H1 (cell line): Measurements from ENCODE around the gene ENDOV. TPM values are rescaled to one million over a fixed set of nuclear protein-coding genes. Genes with fewer than 3 reads are reported as not detected.

ENCODE experiments used
- CTCF ChIA-PET: fragments of 300-600 bp; sonication (Branson Sonifier 250); formaldehyde crosslinking; loops from one replicate; lab custom pipeline; 2021; ENCODE audit not compliant: partially characterized antibody; lab: Charles Lee
- POLR2A ChIA-PET: fragments of 300-600 bp; sonication (Branson Sonifier 250); formaldehyde crosslinking; loops from one replicate; lab custom pipeline; 2021; ENCODE audit warnings: inconsistent platforms; ENCODE audit not compliant: partially characterized antibody; lab: Charles Lee
- DNase-seq, 2 experiments: peaks; one replicate each; pipeline versions ENCODE4 v3.0.0 to v3.0.0-alpha.2; 2010 to 2022; ENCODE audit warnings: low spot score in 2 of 2, low read depth in 1 of 2, mixed read lengths in 1 of 2
- FAIRE-seq: peaks from 2 replicates; lab custom pipeline; 2011; peaks lifted over from hg19 to GRCh38; lab: Jason Lieb, UNC
- H2AFZ ChIP-seq: 2 replicates; pipeline ENCODE4 v1.8.1; 2012; ENCODE audit warnings: low read length, inconsistent platforms
- H2AK5ac ChIP-seq: 2 replicates; pipeline ENCODE4 v1.6.1; 2013; ENCODE audit warnings: low read depth, low read length
- H2BK120ac ChIP-seq: replicated peaks from 2 replicates; pipeline ENCODE3; 2013; ENCODE audit warnings: low read depth, low read length, inconsistent platforms
- H2BK12ac ChIP-seq: 2 replicates; pipeline ENCODE4 v1.6.1; 2013; ENCODE audit warnings: low read depth, low read length
- H2BK15ac ChIP-seq: 2 replicates; pipeline ENCODE4 v1.6.1; 2013; ENCODE audit warnings: low read length
- H2BK20ac ChIP-seq: 2 replicates; pipeline ENCODE4 v1.6.1; 2013; ENCODE audit warnings: low read length
- H2BK5ac ChIP-seq: 2 replicates; pipeline ENCODE4 v1.6.1; 2013; ENCODE audit warnings: low read depth, low read length
- H3K14ac ChIP-seq: 2 replicates; pipeline ENCODE4 v1.6.1; 2013; ENCODE audit warnings: inconsistent platforms; ENCODE audit not compliant: insufficient read length
- H3K18ac ChIP-seq: 2 replicates; pipeline ENCODE4 v1.6.1; 2013; ENCODE audit warnings: low read length; ENCODE audit errors: extremely low read depth
- H3K23ac ChIP-seq: 2 replicates; pipeline ENCODE4 v1.6.1; 2013; ENCODE audit warnings: inconsistent platforms; ENCODE audit not compliant: insufficient read length
- H3K23me2 ChIP-seq: 2 replicates; pipeline ENCODE4 v1.6.1; 2013; ENCODE audit warnings: low read depth, low read length
- H3K27ac ChIP-seq: 2 replicates; pipeline ENCODE4 v1.6.1; 2011; ENCODE audit warnings: low read depth, low read length, inconsistent platforms
- H3K27me3 ChIP-seq, 4 experiments: replicated peaks in 1 of 4; 1 replicate in 1 of 4; 2 replicates in 3 of 4; pipeline versions ENCODE4 v1.6.1 to v1.8.1; 2011 to 2013; ENCODE audit warnings: low read length in 3 of 4, mild to moderate bottlenecking in 3 of 4, inconsistent platforms in 2 of 4, mixed read lengths in 2 of 4, moderate library complexity in 1 of 4; ENCODE audit not compliant: control insufficient read depth in 3 of 4, insufficient read depth in 3 of 4; ENCODE audit errors: extremely low read depth in 1 of 4
- H3K36me3 ChIP-seq, 4 experiments: 2 replicates each; pipeline versions ENCODE4 v1.6.1 to v1.8.1; 2011 to 2013; ENCODE audit warnings: mild to moderate bottlenecking in 4 of 4, low read length in 3 of 4, moderate library complexity in 2 of 4, control low read depth in 1 of 4, inconsistent platforms in 1 of 4; ENCODE audit not compliant: insufficient read depth in 4 of 4, control insufficient read depth in 2 of 4
- H3K4ac ChIP-seq: replicated peaks from 2 replicates; pipeline ENCODE3; 2013; ENCODE audit warnings: low read length, low read depth, mixed read lengths, inconsistent platforms; ENCODE audit not compliant: insufficient read length
- H3K4me1 ChIP-seq, 4 experiments: replicated peaks in 1 of 4; 1 replicate in 1 of 4; 2 replicates in 3 of 4; pipeline versions ENCODE4 v1.6.1 to v1.8.1; 2011 to 2013; ENCODE audit warnings: low read length in 3 of 4, inconsistent platforms in 2 of 4, mixed read lengths in 1 of 4; ENCODE audit not compliant: insufficient read depth in 4 of 4, control insufficient read depth in 3 of 4
- H3K4me2 ChIP-seq, 2 experiments: 2 replicates each; pipeline versions ENCODE4 v1.6.1 to v1.8.1; 2011 to 2013; ENCODE audit warnings: low read depth in 2 of 2, low read length in 2 of 2, control low read depth in 1 of 2, inconsistent platforms in 1 of 2, mild to moderate bottlenecking in 1 of 2; ENCODE audit not compliant: insufficient read depth in 1 of 2
- H3K4me3 ChIP-seq, 4 experiments: fragments of 200-600, 300-600 bp in 1 of 4; sonication (generic), shearing (Covaris generic), sonication (Bioruptor Twin) in 1 of 4; 2 replicates each; pipeline versions ENCODE4 v1.5.1 to v1.8.1; 2011 to 2016; ENCODE audit warnings: low read length in 4 of 4, low read depth in 3 of 4, control low read depth in 2 of 4, inconsistent platforms in 2 of 4, mild to moderate bottlenecking in 2 of 4, mixed read lengths in 1 of 4, moderate library complexity in 1 of 4; ENCODE audit not compliant: insufficient read depth in 2 of 4; ENCODE audit errors: extremely low read depth in 1 of 4
- H3K56ac ChIP-seq: replicated peaks from 2 replicates; pipeline ENCODE3; 2013; ENCODE audit warnings: low read depth, mild to moderate bottlenecking, mixed read lengths, low read length, inconsistent platforms; ENCODE audit not compliant: insufficient read length
- H3K79me1 ChIP-seq: 2 replicates; pipeline ENCODE4 v1.6.1; 2013; ENCODE audit warnings: low read depth, low read length, control low read depth
- H3K79me2 ChIP-seq, 2 experiments: 2 replicates each; pipeline versions ENCODE4 v1.6.1 to v1.8.1; 2012 to 2013; ENCODE audit warnings: low read length in 2 of 2, mild to moderate bottlenecking in 2 of 2, inconsistent platforms in 1 of 2; ENCODE audit not compliant: insufficient read depth in 2 of 2, control insufficient read depth in 1 of 2
- H3K9ac ChIP-seq, 4 experiments: replicated peaks in 1 of 4; 1 replicate in 1 of 4; 2 replicates in 3 of 4; pipeline versions ENCODE4 v1.6.1 to v1.8.1; 2011 to 2013; ENCODE audit warnings: low read depth in 3 of 4, low read length in 3 of 4, control low read depth in 2 of 4, mild to moderate bottlenecking in 2 of 4, moderate library complexity in 2 of 4, inconsistent platforms in 1 of 4; ENCODE audit errors: extremely low read depth in 1 of 4
- H3K9me3 ChIP-seq, 2 experiments: 2 replicates each; pipeline versions ENCODE4 v1.6.1 to v1.8.1; 2012 to 2013; ENCODE audit warnings: mild to moderate bottlenecking in 2 of 2, moderate library complexity in 2 of 2, control low read depth in 1 of 2, inconsistent platforms in 1 of 2, low read depth in 1 of 2, low read length in 1 of 2, mixed read lengths in 1 of 2; ENCODE audit not compliant: insufficient read depth in 2 of 2
- H4K20me1 ChIP-seq, 2 experiments: replicated peaks in 1 of 2; 2 replicates each; pipeline versions ENCODE3 to v1.8.1; 2011 to 2013; ENCODE audit warnings: inconsistent platforms in 2 of 2, low read length in 2 of 2, mild to moderate bottlenecking in 1 of 2; ENCODE audit not compliant: insufficient read depth in 2 of 2, control insufficient read depth in 1 of 2
- H4K5ac ChIP-seq: 2 replicates; pipeline ENCODE4 v1.6.1; 2013; ENCODE audit warnings: low read length, low read depth, mixed read lengths, inconsistent platforms; ENCODE audit not compliant: insufficient read length
- H4K8ac ChIP-seq: 2 replicates; pipeline ENCODE4 v1.8.0; 2013; ENCODE audit warnings: mild to moderate bottlenecking, moderate library complexity, low read length, inconsistent platforms; ENCODE audit not compliant: insufficient read depth; ENCODE audit errors: extremely low read depth
- H4K91ac ChIP-seq: replicated peaks from 2 replicates; pipeline ENCODE3; 2013; ENCODE audit warnings: low read length, mixed read lengths, inconsistent platforms; ENCODE audit not compliant: insufficient read length
- BCL11A ChIP-seq, 2 experiments: IDR thresholded peaks; one replicate each; pipeline ENCODE4 v1.6.1; 2011; ENCODE audit warnings: low read depth in 2 of 2, low read length in 2 of 2, mild to moderate bottlenecking in 2 of 2
- CHD2 ChIP-seq: IDR thresholded peaks from 2 replicates; pipeline ENCODE4 v1.6.1; 2012; ENCODE audit warnings: low read length, improper control_type of control experiment
- CREB1 ChIP-seq: IDR thresholded peaks from 2 replicates; pipeline ENCODE4 v1.6.1; 2012; ENCODE audit warnings: inconsistent platforms
- GABPA ChIP-seq: IDR thresholded peaks from 2 replicates; pipeline ENCODE4 v1.6.1; 2011; ENCODE audit warnings: mild to moderate bottlenecking, low read length, moderate library complexity, borderline replicate concordance; ENCODE audit not compliant: insufficient read depth
- GTF2F1 ChIP-seq: IDR thresholded peaks from 2 replicates; pipeline ENCODE4 v1.6.1; 2012; ENCODE audit warnings: low read depth, low read length, improper control_type of control experiment, borderline replicate concordance
- HDAC6 ChIP-seq: IDR thresholded peaks from one replicate; pipeline ENCODE4 v1.7.1; 2012; ENCODE audit warnings: low read depth, mild to moderate bottlenecking, inconsistent platforms, low read length, moderate library complexity
- KDM1A ChIP-seq: fragments of 200-600, 300-600 bp; sonication (generic); IDR thresholded peaks from 2 replicates; pipeline ENCODE4 v1.7.1; 2016; ENCODE audit warnings: mild to moderate bottlenecking, low read length, borderline replicate concordance
- NRF1 ChIP-seq: IDR thresholded peaks from 2 replicates; pipeline ENCODE4 v1.6.1; 2011; ENCODE audit warnings: mild to moderate bottlenecking, low read depth, low read length, improper control_type of control experiment
- POU5F1 ChIP-seq: IDR thresholded peaks from 2 replicates; pipeline ENCODE4 v1.6.1; 2011; ENCODE audit warnings: low read depth, mild to moderate bottlenecking, low read length, moderate library complexity
- SIRT6 ChIP-seq: IDR thresholded peaks from one replicate; pipeline ENCODE4 v1.7.1; 2012; ENCODE audit warnings: low read length, inconsistent platforms
- SUZ12 ChIP-seq: fragments of 200-600 bp; sonication (generic); IDR thresholded peaks from 2 replicates; pipeline ENCODE4 v1.6.1; 2012; ENCODE audit warnings: mild to moderate bottlenecking, inconsistent platforms, low read length, moderate library complexity, mixed read lengths
- ZNF274 ChIP-seq: IDR thresholded peaks from 2 replicates; pipeline ENCODE4 v1.7.0; 2012; ENCODE audit warnings: low read length, borderline replicate concordance; ENCODE audit errors: extremely low read depth
- WGBS, 2 experiments: shearing (Covaris generic) in 1 of 2; methylation state at CpG; one replicate each; pipeline versions ENCODE4 v1.1.6 to v1.1.7; 2013 to 2015; ENCODE audit warnings: low lambda C conversion rate in 2 of 2, mixed read lengths in 2 of 2, inconsistent platforms in 1 of 2, low coverage in 1 of 2, missing lambda C conversion rate in 1 of 2; ENCODE audit not compliant: insufficient replicate concordance in 2 of 2, insufficient coverage in 1 of 2, insufficient read length in 1 of 2; ENCODE audit errors: extremely low coverage in 1 of 2, missing lambda C conversion rate in 1 of 2; 5-methylcytosine and 5-hydroxymethylcytosine counted together
- polyA plus RNA-seq, 7 experiments: library from polyadenylated mRNA; depleted of rRNA in 3 of 7; stranded (reverse) in 5 of 7; unstranded in 2 of 7; fragments of >200 nt in 5 of 7; fragments of 200-250 nt in 2 of 7; gene quantifications; 1 replicate in 5 of 7; 2 replicates in 1 of 7; 4 replicates in 1 of 7; pipeline versions ENCODE4 v1.2.1 to v1.2.3, GENCODE V29; 2011 to 2013; ENCODE audit warnings: missing spikeins in 2 of 7, mixed read lengths in 2 of 7
- total RNA-seq: library from RNA; stranded (reverse); fragmentation: NEBNext Ultra II Directional; extraction: Animal tissue kit (Norgen Biotek cat#: 25700); gene quantifications from 2 replicates; pipeline ENCODE4 v1.2.1, GENCODE V29; 2021
- TF ChIP-seq, protein P1 (sequence below): IDR thresholded peaks from 2 replicates; pipeline ENCODE4 v1.6.1; 2012; ENCODE audit warnings: inconsistent platforms

Gene ENDOV
- total and polyA plus RNA-seq, 2 of the 8 experiments (the other 6 are each of a cell fraction or from before 2014, with no cell fraction given) = 10.6 to 13.3 TPM

DNA sequence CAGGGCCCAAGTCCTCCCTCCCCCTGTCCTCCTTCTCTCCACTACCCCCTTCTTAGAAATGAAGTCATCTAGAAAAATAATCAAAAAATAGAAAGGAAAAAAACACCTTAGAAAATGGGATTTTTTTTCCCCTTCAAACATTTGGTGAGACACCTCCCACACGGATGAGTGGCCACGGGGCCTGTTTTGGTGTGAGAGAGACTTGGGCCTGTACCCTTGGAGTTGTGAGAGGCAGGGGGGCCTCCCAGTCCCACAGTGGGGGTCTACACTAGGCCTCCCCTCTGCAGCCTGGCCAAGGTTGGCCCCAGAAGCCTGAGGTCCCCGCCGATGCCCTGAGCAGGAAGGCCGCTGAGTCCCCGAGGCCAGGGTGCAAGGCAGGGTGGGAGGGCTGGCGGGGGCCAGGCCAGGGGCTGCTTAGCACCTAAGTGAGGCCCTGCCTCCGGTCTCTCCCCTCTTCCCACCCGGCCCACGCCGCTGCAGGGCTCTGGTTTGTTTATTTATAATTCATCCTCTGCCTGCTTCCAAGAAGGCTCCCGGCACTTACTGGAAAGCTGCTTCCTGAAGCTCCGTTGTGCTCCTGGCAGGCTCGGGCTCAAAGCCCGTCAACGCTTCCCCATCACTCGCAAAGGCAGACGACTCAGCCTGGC lies 35.1 kb downstream of the ENDOV start:
- Histone ChIP-seq H3K4me3 (no peak overlapping the region), H3K23me2 (peaks cover 5% of the 10 kb centered on the region), H3K79me2 (no peaks in the 10 kb centered on the region), H3K18ac (no peak overlapping the region), H3K23ac (no peak overlapping the region), H3K27me3 (peaks cover 0 to 2% (median 0%) of the 10 kb centered on the region in 4 experiments; a peak in 2 of 7 replicates), H3K9me3 (no peaks in the 10 kb centered on the region), H2BK15ac (no peak overlapping the region), H2BK20ac (no peak overlapping the region), H4K91ac (no peak overlapping the region), H4K5ac (no peak overlapping the region), H3K27ac (no peak overlapping the region), H3K36me3 (no peaks in the 10 kb centered on the region), H4K20me1 (no peaks in the 10 kb centered on the region), H3K4me1 (peaks cover 0 to 8% (median 2%) of the 10 kb centered on the region in 4 experiments; a peak in 4 of 7 replicates), H2BK120ac (no peak overlapping the region), H3K14ac (no peak overlapping the region), H3K79me1 (no peaks in the 10 kb centered on the region), H2AK5ac (no peak overlapping the region), H2AFZ (no peak overlapping the region), H3K9ac (no peak overlapping the region), H2BK5ac (no peak overlapping the region), H3K56ac (no peak overlapping the region), H3K4me2 (no peak overlapping the region), H2BK12ac (no peak overlapping the region), H3K4ac (no peak overlapping the region), H4K8ac (no peak overlapping the region)
- no peak for FAIRE-seq
- no peak for DNase-seq
- 86% methylated on average over 10 of the region's 18 CpGs; no CpG with 5 or more reads in 1 of the 2 experiments for WGBS, 2 experiments
- POLR2A ChIA-PET = interaction anchor here (1.0 to 1.5 kb wide), 2 partner anchors 9 to 15 kb away, joined by 4 to 8 read pairs; no protein-coding TSS in a partner anchor
- CTCF ChIA-PET = interaction anchor here (1.8 kb wide), 1 partner anchor 25 kb away, joined by 4 read pairs; no protein-coding TSS in a partner anchor
- TF ChIP-seq CHD2 (no peak), SIRT6 (no peak), CREB1 (no peak), BCL11A (IDR thresholded peaks at IDR 0.05; ENCODE audit: low read depth in 2 of 2, low read length in 2 of 2) (no peak), NRF1 (no peak), ZNF274 (no peak), GABPA (no peak), GTF2F1 (no peak), POU5F1 (no peak), KDM1A (no peak), HDAC6 (no peak), SUZ12 (no peak)
- TF ChIP-seq, protein P1, sequence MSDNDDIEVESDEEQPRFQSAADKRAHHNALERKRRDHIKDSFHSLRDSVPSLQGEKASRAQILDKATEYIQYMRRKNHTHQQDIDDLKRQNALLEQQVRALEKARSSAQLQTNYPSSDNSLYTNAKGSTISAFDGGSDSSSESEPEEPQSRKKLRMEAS = no peak
